GM10248 (cell line): ENCODE measurements around the gene FAM234B.

Source experiments
- CTCF ChIA-PET: fragments of 300-600 bp; sonication (Branson Sonifier 250); formaldehyde crosslinking; extraction: SDS; loops from one replicate; lab custom pipeline; 2021; ENCODE audit warnings: antibody characterized with exemption; lab: Yijun Ruan, JAX
- POLR2A ChIA-PET: fragments of 350-650 bp; sonication (Branson Sonifier 250); formaldehyde crosslinking; extraction: SDS; loops from one replicate; lab custom pipeline; 2020; ENCODE audit warnings: antibody characterized with exemption; lab: Yijun Ruan, JAX
- DNase-seq: peaks from one replicate; pipeline ENCODE4 v3.0.0; 2012; ENCODE audit errors: extremely low spot score
- TF ChIP-seq, protein P1 (sequence below): IDR thresholded peaks from 2 replicates; pipeline ENCODE4 v1.5.1; 2012; ENCODE audit warnings: mild to moderate bottlenecking, low read depth; ENCODE audit errors: extremely low read depth, missing control alignments, control extremely low read depth

The FAM234B gene

DNA sequence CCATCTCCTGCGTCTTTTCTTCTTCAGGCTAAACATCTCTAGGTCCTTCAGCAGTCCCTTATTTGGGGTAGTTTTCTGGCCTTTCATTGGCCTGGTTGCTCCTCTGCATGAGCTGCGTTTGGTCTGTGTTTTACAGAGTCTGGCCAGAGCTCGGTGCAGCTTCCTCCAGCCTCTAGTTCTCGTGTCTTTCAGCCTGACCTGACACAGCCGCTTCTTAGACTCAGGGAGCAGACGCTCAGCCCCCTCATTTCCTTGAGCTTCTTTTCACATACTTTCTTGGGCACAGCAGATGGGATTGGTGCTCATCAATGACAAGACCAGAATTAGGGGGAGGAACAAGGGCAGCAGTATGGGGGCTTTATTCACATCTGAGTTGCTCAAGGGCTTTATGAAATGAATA, 72.8 kb downstream of the FAM234B start:
- no peak for DNase-seq
- ChIA-PET POLR2A (no interaction called here), CTCF (interaction anchor here (0.8 to 2.3 kb wide), 3 partner anchors 12 to 95 kb away, joined by 3 to 6 read pairs (median 4); no protein-coding TSS in a partner anchor)
- TF ChIP-seq, protein P1, sequence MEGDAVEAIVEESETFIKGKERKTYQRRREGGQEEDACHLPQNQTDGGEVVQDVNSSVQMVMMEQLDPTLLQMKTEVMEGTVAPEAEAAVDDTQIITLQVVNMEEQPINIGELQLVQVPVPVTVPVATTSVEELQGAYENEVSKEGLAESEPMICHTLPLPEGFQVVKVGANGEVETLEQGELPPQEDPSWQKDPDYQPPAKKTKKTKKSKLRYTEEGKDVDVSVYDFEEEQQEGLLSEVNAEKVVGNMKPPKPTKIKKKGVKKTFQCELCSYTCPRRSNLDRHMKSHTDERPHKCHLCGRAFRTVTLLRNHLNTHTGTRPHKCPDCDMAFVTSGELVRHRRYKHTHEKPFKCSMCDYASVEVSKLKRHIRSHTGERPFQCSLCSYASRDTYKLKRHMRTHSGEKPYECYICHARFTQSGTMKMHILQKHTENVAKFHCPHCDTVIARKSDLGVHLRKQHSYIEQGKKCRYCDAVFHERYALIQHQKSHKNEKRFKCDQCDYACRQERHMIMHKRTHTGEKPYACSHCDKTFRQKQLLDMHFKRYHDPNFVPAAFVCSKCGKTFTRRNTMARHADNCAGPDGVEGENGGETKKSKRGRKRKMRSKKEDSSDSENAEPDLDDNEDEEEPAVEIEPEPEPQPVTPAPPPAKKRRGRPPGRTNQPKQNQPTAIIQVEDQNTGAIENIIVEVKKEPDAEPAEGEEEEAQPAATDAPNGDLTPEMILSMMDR: no peak

DNA sequence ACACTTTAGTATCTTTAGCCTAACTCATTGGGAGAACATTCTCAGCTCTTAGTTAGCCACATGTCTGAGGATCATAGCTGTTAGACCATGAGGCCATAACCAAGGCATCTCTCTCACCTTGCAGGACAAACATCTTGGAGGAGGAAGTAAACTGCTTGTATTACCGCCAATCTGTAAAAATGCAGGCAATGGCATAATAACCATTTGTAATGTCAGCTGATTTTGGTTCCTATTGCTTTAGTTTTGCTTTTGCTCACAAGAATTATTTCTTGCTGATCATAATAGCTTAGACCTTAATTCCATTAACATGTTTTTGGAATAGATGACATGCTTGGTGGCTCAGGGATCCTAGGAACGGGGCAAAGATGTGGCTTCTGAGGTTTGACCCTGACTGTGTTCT, 75.6 kb downstream of the FAM234B start:
- CTCF ChIA-PET: interaction anchor here (1.4 to 1.8 kb wide), 2 partner anchors 17 to 204 kb away, joined by 3 to 7 read pairs; no protein-coding TSS in a partner anchor
- TF ChIP-seq, protein P1: no peak
- no peak for DNase-seq
- POLR2A ChIA-PET: no interaction called here

DNA sequence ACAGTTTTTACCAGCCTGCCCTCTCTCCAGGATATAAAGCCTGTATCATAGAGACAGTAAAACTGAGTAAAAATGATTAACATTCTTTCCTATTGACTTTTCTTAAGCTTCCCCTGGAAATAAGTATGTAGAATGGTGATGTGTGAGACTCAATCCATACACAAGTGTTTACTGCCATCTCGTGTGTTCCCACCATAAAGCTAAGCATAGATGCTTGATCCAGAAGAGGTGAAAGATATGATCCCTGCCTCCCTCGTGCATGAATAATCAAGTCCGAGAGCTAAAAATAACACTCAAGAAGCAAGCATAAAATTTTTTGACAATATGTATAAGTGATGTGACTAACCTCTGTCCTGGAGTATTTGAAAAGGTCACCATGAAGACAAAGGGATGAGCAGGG, 76.2 kb downstream of the FAM234B start:
- POLR2A ChIA-PET: no interaction called here
- TF ChIP-seq, protein P1: no peak
- CTCF ChIA-PET: interaction anchor here (1.4 to 1.8 kb wide), 2 partner anchors 18 to 205 kb away, joined by 3 to 7 read pairs; no protein-coding TSS in a partner anchor
- DNase-seq: no peak

DNA sequence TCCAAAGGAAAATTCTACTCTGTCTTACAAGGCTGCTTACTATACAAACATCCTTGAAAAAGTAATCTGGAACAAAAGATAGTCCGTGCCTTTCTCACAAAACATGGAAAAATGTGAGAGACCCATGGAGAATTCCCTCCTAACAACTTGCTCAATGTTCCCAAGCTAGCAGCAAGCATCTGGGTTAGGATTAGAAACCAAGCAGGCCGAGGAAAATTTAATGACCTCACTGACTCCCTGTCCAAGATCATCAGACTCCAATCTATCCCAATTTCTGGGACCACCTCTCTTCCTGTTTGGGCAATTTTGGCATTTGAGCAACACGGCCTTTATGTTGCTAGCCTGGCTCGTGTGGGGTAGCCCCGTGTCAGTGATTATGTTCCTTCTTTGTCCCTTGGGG, 77.4 kb downstream of the FAM234B start:
- TF ChIP-seq, protein P1: no peak
- no peak for DNase-seq
- ChIA-PET POLR2A (no interaction called here), CTCF (interaction anchor here (1.1 kb wide), 1 partner anchor 11 kb away, joined by 4 read pairs; no protein-coding TSS in a partner anchor)

DNA sequence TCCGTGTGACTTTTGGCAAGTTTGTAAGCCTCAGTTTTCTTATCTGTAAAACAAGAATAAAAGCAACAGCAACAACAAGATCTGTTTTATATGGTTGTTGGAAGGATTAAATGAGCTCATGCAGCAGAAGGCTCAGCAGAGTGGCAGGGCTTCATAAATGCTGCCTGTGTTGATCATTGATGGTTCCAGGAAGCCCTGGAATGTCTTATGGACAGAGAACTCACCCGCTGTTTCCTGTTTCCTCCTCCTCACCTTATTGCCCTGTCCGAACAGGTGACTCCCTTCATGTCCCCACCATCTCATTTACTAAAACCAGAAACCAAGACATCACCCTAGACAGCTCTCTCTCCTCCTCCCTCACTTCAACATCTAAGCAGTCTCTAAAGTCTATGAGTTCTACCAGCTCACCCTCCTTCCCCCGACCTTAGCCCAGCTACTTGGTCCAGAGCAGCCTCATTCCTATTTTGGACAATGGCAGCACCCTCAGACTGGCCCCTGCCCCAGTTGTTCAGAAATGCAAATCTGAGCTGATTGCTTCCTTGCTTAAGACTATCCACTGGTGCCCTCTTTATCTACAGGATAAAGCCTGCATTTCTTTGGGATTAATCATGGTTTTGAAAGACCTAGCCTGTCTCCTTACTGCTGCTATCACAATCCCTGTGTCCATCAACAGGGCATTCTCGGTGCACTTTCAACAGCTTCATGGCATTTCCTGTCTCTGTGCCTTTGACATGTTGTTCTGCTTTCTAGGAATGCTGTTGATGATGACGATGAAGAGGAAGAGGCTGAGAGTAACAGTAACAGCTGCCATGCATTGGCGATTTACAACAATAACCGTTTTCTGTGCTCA, 80.7 kb downstream of the FAM234B start:
- no peak for DNase-seq
- TF ChIP-seq, protein P1: no peak
- ChIA-PET CTCF (interaction anchor here (0.7 to 1.6 kb wide), 5 partner anchors 10 to 39 kb away, joined by 3 read pairs; no protein-coding TSS in a partner anchor), POLR2A (no interaction called here)

DNA sequence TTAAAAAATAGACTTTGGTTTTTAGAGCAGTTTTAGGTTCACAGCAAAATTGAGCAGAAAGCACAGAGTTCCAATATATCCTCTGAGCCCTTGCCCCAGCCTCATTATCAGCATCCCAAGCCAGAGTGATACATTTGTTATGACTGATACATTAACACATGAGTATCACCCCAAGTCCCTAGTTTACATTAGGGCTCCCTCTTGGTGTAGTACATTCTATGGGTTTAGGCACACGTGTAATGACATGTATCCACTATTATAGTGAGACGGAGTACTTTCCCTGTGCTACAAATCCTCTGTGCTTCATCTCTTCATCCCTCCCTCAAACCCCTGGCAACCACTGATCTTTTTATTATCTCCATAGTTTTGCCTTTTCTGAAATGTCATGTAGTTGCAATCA, 81.8 kb downstream of the FAM234B start:
- TF ChIP-seq, protein P1: no peak
- CTCF ChIA-PET: no interaction called here
- POLR2A ChIA-PET: no interaction called here

More for the DNA sequence above, 81.8 kb downstream of the FAM234B start:
- DNase-seq: no peak
